Gastroesophageal sphincter (tissue), 4 donors: ENCODE measurements around the gene GUCA2A. TPM values are rescaled to one million over a fixed set of nuclear protein-coding genes. Genes with fewer than 3 reads are reported as not detected.

Experiments
- ATAC-seq: fragments of 150-250 bp; one replicate; pipeline ENCODE4 v1.9.1; 2016; ENCODE audit warnings: mild to moderate bottlenecking, moderate library complexity
- H3K27ac ChIP-seq, 4 donors: fragments of 200-600 bp; sonication (generic) in 3 of 4; 1 replicate in 3 of 4; 2 replicates in 1 of 4; pipeline ENCODE4 v1.5.1; 2016 to 2019
- H3K27me3 ChIP-seq: fragments of 200-600 bp; sonication (generic); one replicate; pipeline ENCODE4 v1.5.1; 2019
- H3K36me3 ChIP-seq, 2 donors: fragments of 200-600 bp; sonication (generic); one replicate each; pipeline ENCODE4 v1.5.1; 2019; ENCODE audit warnings: control low read depth in 1 of 2
- H3K4me1 ChIP-seq, 3 donors: fragments of 200-600 bp; sonication (generic); 1 replicate in 2 of 3; 2 replicates in 1 of 3; pipeline ENCODE4 v1.5.1; 2016 to 2019; ENCODE audit warnings: control low read depth in 2 of 3
- H3K4me3 ChIP-seq, 2 donors: fragments of 200-600 bp; sonication (generic); one replicate each; pipeline ENCODE4 v1.5.1; 2019; ENCODE audit warnings: mild to moderate bottlenecking in 1 of 2, moderate library complexity in 1 of 2
- H3K9me3 ChIP-seq, 3 donors: fragments of 200-600 bp; sonication (generic); one replicate each; pipeline ENCODE4 v1.5.1; 2017 to 2019; ENCODE audit warnings: control low read depth in 2 of 3
- CTCF ChIP-seq, 4 experiments: fragments of 200-600 bp in 2 of 4; fragments of 450-650 bp in 2 of 4; sonication (generic) in 1 of 4; IDR thresholded peaks; one replicate each; pipeline ENCODE4 v1.5.1; 2017 to 2019; ENCODE audit warnings: antibody characterized with exemption in 4 of 4, mild to moderate bottlenecking in 2 of 4, moderate library complexity in 2 of 4
- EP300 ChIP-seq: sonication (generic); formaldehyde crosslinking; IDR thresholded peaks from one replicate; pipeline ENCODE4 v1.6.1; 2017; ENCODE audit warnings: antibody characterized with exemption, mild to moderate bottlenecking
- POLR2A ChIP-seq, 2 donors: fragments of 450-650 bp; IDR thresholded peaks; one replicate each; pipeline ENCODE4 v1.6.1; 2017; ENCODE audit warnings: antibody characterized with exemption in 2 of 2, mild to moderate bottlenecking in 2 of 2, moderate library complexity in 1 of 2
- POLR2AphosphoS5 ChIP-seq: sonication (generic); formaldehyde crosslinking; IDR thresholded peaks from one replicate; pipeline ENCODE4 v1.6.1; 2017; ENCODE audit warnings: antibody characterized with exemption
- WGBS, 2 donors: methylation state at CpG; one replicate each; pipeline ENCODE4 v1.1.5; 2018; ENCODE audit warnings: low coverage in 1 of 2; 5-methylcytosine and 5-hydroxymethylcytosine counted together
- total RNA-seq, 4 donors: library from RNA; depleted of rRNA; stranded (reverse); fragments of >200 nt; gene quantifications; one replicate each; pipeline ENCODE4 v1.1.0, GENCODE V29; 2016

GUCA2A gene
- total RNA-seq, 4 donors from 2014 or later = not detected

- 91% methylated on average over 1 of the region's 1 CpG; no CpG with 5 or more reads in 1 of the 2 donors for WGBS, 2 donors
- Histone ChIP-seq H3K36me3 (no peaks in the 10 kb centered on the region), H3K9me3 (peaks cover 0 to 14% (median 0%) of the 10 kb centered on the region in 3 donors), H3K27me3 (peaks cover 15% of the 10 kb centered on the region), H3K27ac (no peak overlapping the region), H3K4me3 (no peak overlapping the region), H3K4me1 (no peaks in the 10 kb centered on the region)
- ATAC-seq = no peak
- TF ChIP-seq POLR2AphosphoS5 = no peak
These were observed 46.4 kb downstream of the GUCA2A start for GRCh38 chr1:42118125-42118524.

GRCh38 chr1:42117214-42117613 lies 47.3 kb downstream of the GUCA2A start:
- no peaks in the 10 kb centered on the region for H3K36me3 ChIP-seq
- H3K9me3 ChIP-seq = peaks cover 0 to 7% (median 0%) of the 10 kb centered on the region in 3 donors
- H3K27me3 ChIP-seq = peaks cover 15% of the 10 kb centered on the region
- H3K4me3 ChIP-seq = no peak overlapping the region
- no peak for TF ChIP-seq EP300
- TF ChIP-seq POLR2AphosphoS5 = no peak
- TF ChIP-seq POLR2A (IDR thresholded peaks at IDR 0.05) = no peak
- no peak for TF ChIP-seq CTCF (IDR thresholded peaks at IDR 0.05)
- H3K4me1 ChIP-seq = no peaks in the 10 kb centered on the region
- 69 to 89% methylated on average over 4 to 5 of the region's 5 CpGs for WGBS, 2 donors
- no peak overlapping the region for H3K27ac ChIP-seq
- no peak for ATAC-seq

GRCh38 chr1:42114229-42114628 lies 50.3 kb downstream of the GUCA2A start:
- Histone ChIP-seq H3K9me3 (no peaks in the 10 kb centered on the region), H3K27me3 (peaks cover 15% of the 10 kb centered on the region), H3K36me3 (no peaks in the 10 kb centered on the region), H3K4me1 (no peaks in the 10 kb centered on the region), H3K4me3 (no peak overlapping the region), H3K27ac (no peak overlapping the region)
- no peak for ATAC-seq
- 70 to 100% methylated on average over 1 to 5 of the region's 5 CpGs for WGBS, 2 donors
- TF ChIP-seq POLR2A (IDR thresholded peaks at IDR 0.05) (no peak), CTCF (IDR thresholded peaks at IDR 0.05) (no peak), POLR2AphosphoS5 (no peak), EP300 (no peak)

Other genes with a start within 250 kb of the GUCA2A start
- 1 to 10 TPM; 1.9 to 3.8 (median 2.8) TPM for gene HIVEP3, start 245.8 kb downstream of the GUCA2A start, total RNA-seq
- not detected for gene GUCA2B, start 11.3 kb downstream of the GUCA2A start, total RNA-seq
- 10 to 100 TPM; 36.3 to 57.1 (median 41.4) TPM for gene FOXJ3, start 170.5 kb upstream of the GUCA2A start, total RNA-seq
- 1 to 10 TPM; 2.9 to 7.0 (median 4.0) TPM for gene RIMKLA, start 216.0 kb upstream of the GUCA2A start, total RNA-seq